AG10803 (cell line): ENCODE measurements around the gene PKNOX2.
A peak's percentile ranks its signal among the peaks of the same experiment; 100 is the strongest.

Source experiments
- DNase-seq: peaks from one replicate; pipeline ENCODE4 v3.0.0; 2010; ENCODE audit warnings: low read depth
- H3K4me3 ChIP-seq: 2 replicates; pipeline ENCODE4 v1.5.1; 2011; ENCODE audit warnings: mild to moderate bottlenecking, low read length, control low read depth
- TF ChIP-seq, protein P1 (sequence below): conservative IDR thresholded peaks from 2 replicates; pipeline ENCODE4 v1.5.1; 2011; ENCODE audit warnings: mild to moderate bottlenecking, low read length, control low read depth, inconsistent platforms

Gene PKNOX2

DNA sequence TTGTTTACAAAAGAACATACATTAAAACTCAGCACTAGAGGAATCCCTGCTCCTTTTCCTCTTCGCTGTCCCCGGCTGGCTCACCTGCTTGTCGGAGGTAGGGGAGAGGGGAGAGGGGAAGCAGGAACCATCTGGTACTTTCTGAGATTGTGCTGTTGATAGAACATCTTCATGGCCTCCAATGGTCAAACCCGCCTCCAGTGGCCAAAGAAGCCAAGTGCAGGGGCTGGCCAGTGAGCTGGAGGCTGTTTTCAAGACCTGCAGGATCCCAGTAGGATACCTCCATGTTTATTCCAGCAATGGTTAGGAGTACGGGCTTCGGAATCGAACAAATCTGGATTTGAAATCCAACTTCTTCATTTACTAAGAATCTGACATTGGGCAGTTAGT, 92.6 kb downstream of the PKNOX2 start:
- DNase-seq = no peak
- TF ChIP-seq, protein P1, sequence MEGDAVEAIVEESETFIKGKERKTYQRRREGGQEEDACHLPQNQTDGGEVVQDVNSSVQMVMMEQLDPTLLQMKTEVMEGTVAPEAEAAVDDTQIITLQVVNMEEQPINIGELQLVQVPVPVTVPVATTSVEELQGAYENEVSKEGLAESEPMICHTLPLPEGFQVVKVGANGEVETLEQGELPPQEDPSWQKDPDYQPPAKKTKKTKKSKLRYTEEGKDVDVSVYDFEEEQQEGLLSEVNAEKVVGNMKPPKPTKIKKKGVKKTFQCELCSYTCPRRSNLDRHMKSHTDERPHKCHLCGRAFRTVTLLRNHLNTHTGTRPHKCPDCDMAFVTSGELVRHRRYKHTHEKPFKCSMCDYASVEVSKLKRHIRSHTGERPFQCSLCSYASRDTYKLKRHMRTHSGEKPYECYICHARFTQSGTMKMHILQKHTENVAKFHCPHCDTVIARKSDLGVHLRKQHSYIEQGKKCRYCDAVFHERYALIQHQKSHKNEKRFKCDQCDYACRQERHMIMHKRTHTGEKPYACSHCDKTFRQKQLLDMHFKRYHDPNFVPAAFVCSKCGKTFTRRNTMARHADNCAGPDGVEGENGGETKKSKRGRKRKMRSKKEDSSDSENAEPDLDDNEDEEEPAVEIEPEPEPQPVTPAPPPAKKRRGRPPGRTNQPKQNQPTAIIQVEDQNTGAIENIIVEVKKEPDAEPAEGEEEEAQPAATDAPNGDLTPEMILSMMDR = peak; percentile 45
- no peak overlapping the region for H3K4me3 ChIP-seq

DNA sequence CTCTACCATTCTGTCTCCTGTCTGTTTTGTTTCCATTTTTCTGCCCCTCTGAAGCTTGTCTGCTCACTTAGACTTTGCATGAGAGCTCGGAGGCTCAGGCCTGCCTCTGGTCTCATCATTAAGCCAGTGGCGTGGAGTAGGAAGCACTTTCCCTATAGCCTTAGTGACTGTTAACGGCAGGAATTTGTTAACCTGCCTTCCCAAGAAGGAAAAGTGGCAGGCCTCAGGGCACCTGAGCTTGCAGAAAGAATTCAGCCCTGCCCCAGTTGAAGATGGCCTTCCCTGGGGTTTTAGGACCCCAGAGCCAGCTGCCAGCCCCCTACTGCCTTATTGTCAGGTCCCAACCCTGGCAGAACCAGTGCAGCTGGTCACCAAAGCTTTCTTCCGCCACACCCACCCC, 93.2 kb downstream of the PKNOX2 start:
- no peak overlapping the region for H3K4me3 ChIP-seq
- DNase-seq = no peak
- TF ChIP-seq, protein P1 = no peak

DNA sequence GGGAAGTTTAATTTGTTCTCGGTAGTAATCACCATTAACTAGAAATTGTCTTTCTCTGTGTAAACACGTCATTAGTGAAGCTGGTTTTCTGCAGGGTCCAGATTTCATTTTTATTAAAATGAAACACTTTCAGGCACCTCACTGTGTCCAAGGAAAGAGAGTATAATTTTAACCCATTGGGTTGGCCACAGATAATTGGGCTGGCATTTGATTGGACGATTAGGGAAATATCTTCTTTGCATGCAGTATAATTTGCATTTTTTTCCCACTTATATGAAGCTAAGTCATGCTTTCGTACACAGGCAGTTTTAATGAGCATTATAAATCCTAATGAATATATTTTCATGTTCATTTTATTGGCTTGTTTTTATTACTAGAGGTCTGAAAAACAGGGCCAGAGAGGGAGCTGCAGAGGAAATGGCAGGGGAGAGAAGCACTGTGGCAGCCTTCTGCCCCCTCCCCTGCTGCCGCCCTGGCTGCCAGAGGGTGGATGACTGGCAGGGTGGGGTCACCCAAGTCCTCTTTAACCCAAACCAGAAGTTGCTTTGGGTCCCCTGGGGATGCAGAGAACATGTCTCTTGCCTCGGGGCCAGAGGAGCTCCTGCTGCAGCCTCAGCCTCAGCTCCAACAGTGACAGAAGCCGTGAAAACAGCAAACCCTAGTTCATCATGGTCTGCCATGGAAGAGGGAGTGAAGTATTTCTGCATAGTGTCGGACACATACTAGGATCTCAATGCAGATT, 93.9 kb downstream of the PKNOX2 start:
- H3K4me3 ChIP-seq = no peak overlapping the region
- no peak for DNase-seq
- TF ChIP-seq, protein P1 = no peak

DNA sequence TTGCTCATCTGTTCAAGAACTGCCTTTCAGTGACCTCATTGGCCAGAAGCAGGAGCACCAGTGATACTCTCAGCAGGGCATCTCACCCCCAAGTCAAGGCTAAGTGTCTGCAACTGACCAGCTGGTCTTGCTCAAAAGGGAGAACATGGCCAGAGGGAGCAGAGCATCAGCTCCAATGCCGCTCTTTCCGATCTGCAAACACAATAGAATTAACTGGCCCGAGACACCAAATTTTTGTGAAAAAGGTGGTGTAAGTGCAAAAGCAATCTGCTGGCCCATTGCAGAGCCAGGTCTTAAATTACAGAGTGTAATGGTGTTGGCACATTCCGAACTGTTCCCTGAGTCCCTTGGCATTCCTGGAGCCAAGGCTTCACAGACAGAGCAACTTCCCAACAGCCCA, 97.0 kb downstream of the PKNOX2 start:
- DNase-seq = no peak
- no peak overlapping the region for H3K4me3 ChIP-seq
- TF ChIP-seq, protein P1 = no peak

DNA sequence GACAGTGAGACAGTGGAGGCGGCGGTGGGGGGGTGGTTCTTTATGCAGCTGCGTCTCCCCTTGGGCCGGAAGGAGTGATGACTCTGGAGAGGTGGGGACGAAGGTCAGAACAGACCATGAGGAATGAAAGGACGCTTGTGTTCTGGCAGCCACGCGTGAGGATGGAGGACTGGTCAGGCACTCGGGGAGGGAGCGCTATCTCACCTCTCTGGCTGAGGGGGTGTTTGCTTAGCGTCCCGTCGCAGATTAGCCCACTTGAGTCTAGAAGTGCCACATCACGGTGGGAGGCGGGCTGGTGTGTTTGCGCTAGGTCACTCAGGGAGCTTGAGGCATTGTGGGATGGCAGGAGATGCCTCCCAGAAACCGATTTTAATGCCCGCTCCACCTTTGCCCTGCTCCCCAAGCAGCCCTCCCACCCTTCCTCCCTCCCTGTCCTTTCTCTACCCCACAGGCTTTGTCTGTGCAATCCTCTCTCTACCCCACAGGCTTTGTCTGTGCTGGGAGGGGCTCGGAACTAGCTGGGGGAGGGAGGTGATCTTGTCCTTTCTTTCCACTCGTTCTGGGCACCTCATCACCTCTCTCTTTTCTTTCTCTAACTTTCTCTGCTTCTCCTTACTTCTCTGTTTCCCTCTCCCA, 97.8 kb downstream of the PKNOX2 start:
- no peak for DNase-seq
- no peak overlapping the region for H3K4me3 ChIP-seq
- TF ChIP-seq, protein P1 = no peak

DNA sequence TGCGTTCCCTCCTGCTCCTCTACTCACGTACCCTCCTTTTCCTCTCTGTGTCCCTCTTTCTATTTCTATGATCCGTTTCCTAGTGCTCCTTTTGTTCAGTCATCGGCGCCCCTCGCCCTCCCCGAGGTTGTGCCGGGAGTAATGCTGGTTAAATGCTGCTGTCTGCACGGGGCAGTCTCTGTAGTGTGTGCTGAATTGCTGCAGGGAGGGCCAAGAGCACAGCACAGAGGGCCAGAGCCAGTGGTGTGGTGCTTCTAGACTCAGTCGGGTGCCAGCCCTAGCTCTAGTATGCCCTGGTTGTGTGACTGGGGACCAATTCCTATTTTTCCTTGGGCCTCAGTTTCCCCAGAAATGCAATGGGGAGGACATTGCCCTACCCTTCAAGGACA, 98.3 kb downstream of the PKNOX2 start:
- peak; percentile 52 for DNase-seq
- no peak overlapping the region for H3K4me3 ChIP-seq
- TF ChIP-seq, protein P1 = peak; percentile 9; the same call in 1 of the 2 replicates

DNA sequence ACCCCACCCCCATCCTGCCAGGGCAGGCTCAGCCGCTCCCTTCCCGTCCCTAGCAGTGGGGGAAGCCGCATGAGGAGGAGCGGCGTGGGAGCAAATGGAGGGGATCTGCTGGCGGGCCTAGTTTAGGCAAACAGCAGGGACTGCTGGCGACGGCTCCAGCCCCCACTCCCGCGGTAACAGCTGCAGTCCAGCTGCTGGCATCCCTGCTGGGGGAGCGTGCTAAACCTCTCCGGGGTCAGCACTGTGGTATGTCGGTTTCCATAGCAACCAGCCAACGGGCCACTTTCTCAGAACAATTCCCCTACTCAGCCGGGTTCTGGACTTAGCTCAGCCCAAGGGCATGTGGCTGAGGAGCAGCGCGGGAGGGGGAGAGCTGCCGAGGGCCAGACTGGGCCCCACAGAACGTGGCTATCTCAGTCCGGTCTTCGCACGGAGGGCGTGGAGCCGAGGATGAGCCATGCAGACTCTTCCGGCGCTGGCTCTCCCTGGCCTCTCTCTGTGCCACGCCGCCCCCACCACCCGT, 98.8 kb downstream of the PKNOX2 start:
- TF ChIP-seq, protein P1 = no peak
- peak; percentile 100 for DNase-seq
- H3K4me3 ChIP-seq = no peak overlapping the region
